ENCODE data around the gene RBM6. TPM values are rescaled to one million over a fixed set of nuclear protein-coding genes. Genes with fewer than 3 reads are reported as not detected.
"Not testable (repeated sequence)": the region's sequence is repeated elsewhere in the genome, so short reads cannot be mapped to it uniquely, and the experiment has no call there.

RBM6 gene
- total RNA-seq, 1 donor from 2014 or later: 71.5 TPM

DNA sequence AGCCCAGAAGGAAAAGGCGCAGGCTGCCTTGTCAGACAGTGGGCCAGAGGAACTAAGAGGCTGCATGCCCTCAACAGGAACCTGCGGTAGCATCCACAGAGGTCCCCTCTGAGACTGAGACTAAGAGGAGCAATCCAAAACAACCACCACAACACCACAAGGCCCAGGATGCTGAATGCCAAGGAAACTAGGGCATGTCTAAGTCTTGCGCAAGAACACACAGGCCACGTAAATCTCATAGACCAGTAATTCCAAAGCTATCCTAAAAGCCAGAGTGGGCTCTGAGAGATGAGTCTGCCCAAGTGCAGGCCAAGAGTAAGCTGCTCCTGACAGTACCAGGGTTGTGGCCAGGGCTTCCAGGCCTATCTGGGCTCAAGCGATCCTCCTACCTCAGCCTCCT, 23.3 kb upstream of the RBM6 start:
- no peaks in the 10 kb centered on the region for H3K9me3 ChIP-seq
- peaks cover 0 to 2% of the 10 kb centered on the region in 2 donors for H3K36me3 ChIP-seq
- no peaks in the 10 kb centered on the region for H3K4me1 ChIP-seq
- TF ChIP-seq POLR2A (IDR thresholded peaks at IDR 0.05) (no peak), POLR2AphosphoS5 (IDR thresholded peaks at IDR 0.05; ENCODE audit: insufficient read depth in 1 of 2, low read depth in 1 of 2) (no peak)
- TF ChIP-seq, protein P1, sequence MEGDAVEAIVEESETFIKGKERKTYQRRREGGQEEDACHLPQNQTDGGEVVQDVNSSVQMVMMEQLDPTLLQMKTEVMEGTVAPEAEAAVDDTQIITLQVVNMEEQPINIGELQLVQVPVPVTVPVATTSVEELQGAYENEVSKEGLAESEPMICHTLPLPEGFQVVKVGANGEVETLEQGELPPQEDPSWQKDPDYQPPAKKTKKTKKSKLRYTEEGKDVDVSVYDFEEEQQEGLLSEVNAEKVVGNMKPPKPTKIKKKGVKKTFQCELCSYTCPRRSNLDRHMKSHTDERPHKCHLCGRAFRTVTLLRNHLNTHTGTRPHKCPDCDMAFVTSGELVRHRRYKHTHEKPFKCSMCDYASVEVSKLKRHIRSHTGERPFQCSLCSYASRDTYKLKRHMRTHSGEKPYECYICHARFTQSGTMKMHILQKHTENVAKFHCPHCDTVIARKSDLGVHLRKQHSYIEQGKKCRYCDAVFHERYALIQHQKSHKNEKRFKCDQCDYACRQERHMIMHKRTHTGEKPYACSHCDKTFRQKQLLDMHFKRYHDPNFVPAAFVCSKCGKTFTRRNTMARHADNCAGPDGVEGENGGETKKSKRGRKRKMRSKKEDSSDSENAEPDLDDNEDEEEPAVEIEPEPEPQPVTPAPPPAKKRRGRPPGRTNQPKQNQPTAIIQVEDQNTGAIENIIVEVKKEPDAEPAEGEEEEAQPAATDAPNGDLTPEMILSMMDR (IDR thresholded peaks at IDR 0.05): no peak
- DNase-seq (ENCODE audit: extremely low spot score in 2 of 2): no peak
- H3K27me3 ChIP-seq: no peaks in the 10 kb centered on the region
- intact Hi-C loops (cut with DNase I): no loop called here
- no peak overlapping the region for H3K4me3 ChIP-seq
- H3K27ac ChIP-seq: no peak overlapping the region

- intact Hi-C loops (cut with DNase I); H3K4me3 ChIP-seq; H3K27ac ChIP-seq; H3K27me3 ChIP-seq; H3K9me3 ChIP-seq; H3K36me3 ChIP-seq; DNase-seq (ENCODE audit: extremely low spot score in 2 of 2); H3K4me1 ChIP-seq: not testable (repeated sequence)
Measured at GRCh38 chr3:49917806-49918590, 22.0 kb upstream of the RBM6 start.

DNA sequence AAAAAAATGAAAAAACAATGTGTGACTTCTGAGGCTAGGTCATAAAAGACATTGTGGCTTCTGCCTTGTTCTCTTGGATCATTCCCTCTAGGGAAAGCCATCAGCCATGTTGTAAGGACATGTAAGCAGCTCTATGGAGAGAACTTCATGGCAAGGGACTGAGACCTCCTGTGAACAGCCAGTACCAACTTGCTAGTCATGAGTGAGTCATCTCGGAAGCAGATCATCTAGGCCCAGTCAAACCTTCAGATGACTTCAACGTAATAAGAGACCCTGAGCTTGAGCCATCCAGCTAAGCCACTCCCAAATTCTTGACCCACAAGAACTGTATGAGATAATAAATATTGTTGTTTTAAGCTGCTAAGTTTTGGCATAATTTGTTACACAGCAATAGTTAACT, 15.3 kb upstream of the RBM6 start:
- H3K4me3 ChIP-seq: no peak overlapping the region
- DNase-seq (ENCODE audit: extremely low spot score in 2 of 2): no peak
- H3K4me1 ChIP-seq: peaks cover 14% of the 10 kb centered on the region
- intact Hi-C loops (cut with DNase I): no loop called here
- TF ChIP-seq POLR2A (IDR thresholded peaks at IDR 0.05) (no peak), POLR2AphosphoS5 (IDR thresholded peaks at IDR 0.05; ENCODE audit: insufficient read depth in 1 of 2, low read depth in 1 of 2) (no peak)
- TF ChIP-seq, protein P1 (IDR thresholded peaks at IDR 0.05): no peak
- no peaks in the 10 kb centered on the region for H3K27me3 ChIP-seq
- no peak overlapping the region for H3K27ac ChIP-seq
- H3K9me3 ChIP-seq: no peaks in the 10 kb centered on the region
- no peaks in the 10 kb centered on the region for H3K36me3 ChIP-seq

GRCh38 chr3:49925485-49925884, 14.5 kb upstream of the RBM6 start:
- TF ChIP-seq POLR2A (IDR thresholded peaks at IDR 0.05) (no peak), POLR2AphosphoS5 (IDR thresholded peaks at IDR 0.05; ENCODE audit: insufficient read depth in 1 of 2, low read depth in 1 of 2) (no peak)
- TF ChIP-seq, protein P1 (IDR thresholded peaks at IDR 0.05): no peak
- Histone ChIP-seq H3K27ac (no peak overlapping the region), H3K27me3 (no peaks in the 10 kb centered on the region), H3K9me3 (no peaks in the 10 kb centered on the region), H3K36me3 (no peaks in the 10 kb centered on the region), H3K4me3 (no peak overlapping the region), H3K4me1 (peaks cover 21% of the 10 kb centered on the region)
- intact Hi-C loops (cut with DNase I): no loop called here
- no peak for DNase-seq (ENCODE audit: extremely low spot score in 2 of 2)

DNA sequence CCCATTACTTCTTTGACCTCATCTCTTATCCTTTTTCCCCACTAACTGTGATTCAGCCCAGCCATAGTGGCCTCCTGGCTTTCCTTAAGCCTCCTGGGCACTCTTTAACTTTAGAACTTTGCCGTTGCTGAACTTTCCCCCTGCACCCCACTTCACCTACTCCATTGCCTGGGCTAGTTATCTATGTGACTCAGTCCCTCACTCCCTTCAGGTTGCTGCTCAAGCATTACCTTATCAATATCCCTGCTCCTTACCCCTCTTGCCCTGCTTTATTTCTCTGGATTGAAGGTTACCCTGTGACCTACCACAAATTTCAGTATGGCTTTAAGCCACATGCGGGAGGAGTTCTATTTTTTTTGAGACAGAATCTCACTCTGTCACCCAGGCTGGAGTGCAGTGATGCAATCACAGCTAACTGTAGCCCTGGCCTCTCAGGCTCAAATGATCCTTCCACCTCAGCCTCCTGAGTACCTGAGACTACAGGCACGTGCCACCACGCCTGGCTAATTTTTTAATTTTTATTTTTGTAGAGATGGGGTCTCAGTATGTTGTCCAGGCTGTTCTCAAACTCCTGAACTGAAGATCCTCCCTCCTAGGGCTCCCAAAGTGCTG, 13.7 kb upstream of the RBM6 start:
- no peak for DNase-seq (ENCODE audit: extremely low spot score in 2 of 2)
- TF ChIP-seq POLR2A (IDR thresholded peaks at IDR 0.05) (no peak), POLR2AphosphoS5 (IDR thresholded peaks at IDR 0.05; ENCODE audit: insufficient read depth in 1 of 2, low read depth in 1 of 2) (no peak)
- TF ChIP-seq, protein P1 (IDR thresholded peaks at IDR 0.05): no peak
- no peaks in the 10 kb centered on the region for H3K27me3 ChIP-seq
- no peaks in the 10 kb centered on the region for H3K36me3 ChIP-seq
- intact Hi-C loops (cut with DNase I): no loop called here
- H3K4me1 ChIP-seq: peaks cover 23% of the 10 kb centered on the region
- no peak overlapping the region for H3K27ac ChIP-seq
- H3K4me3 ChIP-seq: no peak overlapping the region
- no peaks in the 10 kb centered on the region for H3K9me3 ChIP-seq

All from vagina (tissue), 2 donors.